Small intestine (tissue), 7 donors: Measurements from ENCODE around the gene INTS14. TPM values are rescaled to one million over a fixed set of nuclear protein-coding genes. Genes with fewer than 3 reads are reported as not detected.
"Not testable (repeated sequence)": the region's sequence is repeated elsewhere in the genome, so short reads cannot be mapped to it uniquely, and the experiment has no call there.

ENCODE experiments used
- DNase-seq, 2 donors: peaks; one replicate each; pipeline versions ENCODE4 v3.0.0 to v3.0.0-alpha.2; 2013
- FAIRE-seq: peaks from 2 replicates; lab custom pipeline; 2012; peaks lifted over from hg19 to GRCh38; lab: Jason Lieb, UNC
- H3K27ac ChIP-seq, 3 donors: one replicate each; pipeline ENCODE4 v1.5.1; 2013; ENCODE audit warnings: low read length in 2 of 3, mild to moderate bottlenecking in 2 of 3, control low read depth in 1 of 3, inconsistent platforms in 1 of 3, low read depth in 1 of 3, moderate library complexity in 1 of 3
- H3K27me3 ChIP-seq, 3 donors: one replicate each; pipeline ENCODE4 v1.6.1; 2013; ENCODE audit warnings: low read length in 3 of 3, inconsistent platforms in 1 of 3; ENCODE audit not compliant: control insufficient read depth in 3 of 3, insufficient read depth in 3 of 3
- H3K36me3 ChIP-seq, 3 donors: one replicate each; pipeline ENCODE4 v1.6.1; 2013; ENCODE audit warnings: low read length in 3 of 3, inconsistent platforms in 1 of 3, low read depth in 1 of 3, mild to moderate bottlenecking in 1 of 3, moderate library complexity in 1 of 3; ENCODE audit not compliant: control insufficient read depth in 3 of 3, insufficient read depth in 2 of 3
- H3K4me1 ChIP-seq, 3 donors: one replicate each; pipeline ENCODE4 v1.6.1; 2013; ENCODE audit warnings: low read length in 2 of 3, inconsistent platforms in 1 of 3, low read depth in 1 of 3, mild to moderate bottlenecking in 1 of 3, moderate library complexity in 1 of 3; ENCODE audit not compliant: control insufficient read depth in 3 of 3, insufficient read depth in 2 of 3
- H3K4me3 ChIP-seq, 3 donors: one replicate each; pipeline ENCODE4 v1.5.1; 2013; ENCODE audit warnings: low read length in 3 of 3, control low read depth in 1 of 3, inconsistent platforms in 1 of 3, low read depth in 1 of 3, mild to moderate bottlenecking in 1 of 3, moderate library complexity in 1 of 3
- H3K9me3 ChIP-seq, 2 donors: one replicate each; pipeline ENCODE4 v1.6.1; 2013; ENCODE audit warnings: low read depth in 1 of 2, low read length in 1 of 2; ENCODE audit not compliant: control insufficient read depth in 2 of 2, insufficient read depth in 1 of 2
- WGBS, 3 donors: extraction: QIAGEN DNeasy Blood & Tissue Kit; methylation state at CpG; one replicate each; pipeline ENCODE4 v1.1.7; 2013; 5-methylcytosine and 5-hydroxymethylcytosine counted together
- polyA plus RNA-seq, 4 donors: library from polyadenylated mRNA; stranded (reverse) in 3 of 4; unstranded in 1 of 4; fragments of 200-250 nt in 3 of 4; fragments of 120-200 nt in 1 of 4; gene quantifications; one replicate each; pipeline versions ENCODE4 v1.2.1 to v1.2.3, GENCODE V29; 2013
- donor health status: healthy with polysubstance abuse.
- donor health status: control.
- donor health status: control.
- donor health status: Bipolar disorder and iron deficiency.
- donor health status: healthy.

The INTS14 gene
- polyA plus RNA-seq, 4 donors: 18.4 to 45.3 (median 25.4) TPM

DNA sequence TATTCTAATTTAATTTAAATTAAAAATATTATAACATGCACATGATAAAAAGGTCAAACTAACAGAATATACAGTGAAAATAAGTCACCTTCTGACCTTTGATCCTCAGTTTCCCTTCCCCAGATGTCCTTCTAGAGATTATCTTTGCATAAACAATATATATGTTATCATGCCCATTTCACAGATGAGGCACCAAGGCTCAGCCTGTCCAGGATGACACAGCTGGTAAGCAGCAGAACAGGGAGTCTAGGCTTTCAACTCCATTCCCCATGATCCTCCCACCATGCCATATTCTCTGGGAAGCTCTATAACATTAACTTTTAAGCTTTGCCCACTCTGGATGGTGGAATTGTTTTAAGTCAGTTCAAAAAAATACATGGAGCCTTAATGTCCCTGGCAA lies 12.2 kb upstream of the INTS14 start:
- Histone ChIP-seq H3K4me3 (no peak overlapping the region), H3K36me3 (peaks cover 0 to 24% (median 4%) of the 10 kb centered on the region in 3 donors), H3K4me1 (no peaks in the 10 kb centered on the region), H3K27me3 (no peaks in the 10 kb centered on the region), H3K27ac (no peak overlapping the region), H3K9me3 (no peaks in the 10 kb centered on the region)
- DNase-seq: no peak
- FAIRE-seq: no peak

DNA sequence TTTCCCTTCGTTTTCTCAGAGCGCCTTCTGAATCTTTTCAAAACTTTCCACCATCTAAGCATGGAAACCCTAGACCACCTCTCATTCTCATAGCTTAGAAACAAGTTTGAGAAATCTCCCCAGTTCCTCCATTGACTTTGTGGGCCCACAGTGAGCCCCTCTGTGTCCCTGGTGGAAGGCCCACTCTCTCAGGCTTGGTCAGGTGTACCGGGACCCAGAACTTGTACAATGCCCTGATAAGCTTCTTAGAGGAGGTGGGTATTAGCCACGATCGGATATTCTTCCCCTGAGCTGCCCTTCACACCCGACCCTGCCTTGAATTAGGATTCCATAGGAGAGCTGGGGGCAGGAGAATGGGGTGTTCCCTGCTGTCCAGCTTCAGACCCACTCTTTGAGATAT lies 10.7 kb upstream of the INTS14 start, which contains the start of gene SLC24A1:
SLC24A1 (plus strand) TSS at position 301 of the 400 bp plus-strand sequence. CDS start 2,143 bp downstream, outside the sequence.
- no peak within 1 kb of the TSS for H3K27ac ChIP-seq
- H3K9me3 ChIP-seq: no peaks in the 10 kb centered on the region
- no peak for DNase-seq
- 86 to 91% (median 87%) methylated on average over 6 of the region's 6 CpGs for WGBS, 3 donors
- no peak for FAIRE-seq
- H3K4me3 ChIP-seq: no peak within 1 kb of the TSS
- no peaks in the 10 kb centered on the region for H3K4me1 ChIP-seq
- H3K27me3 ChIP-seq: no peaks in the 10 kb centered on the region
- peaks cover 0 to 24% (median 4%) of the 10 kb centered on the region in 3 donors for H3K36me3 ChIP-seq

DNA sequence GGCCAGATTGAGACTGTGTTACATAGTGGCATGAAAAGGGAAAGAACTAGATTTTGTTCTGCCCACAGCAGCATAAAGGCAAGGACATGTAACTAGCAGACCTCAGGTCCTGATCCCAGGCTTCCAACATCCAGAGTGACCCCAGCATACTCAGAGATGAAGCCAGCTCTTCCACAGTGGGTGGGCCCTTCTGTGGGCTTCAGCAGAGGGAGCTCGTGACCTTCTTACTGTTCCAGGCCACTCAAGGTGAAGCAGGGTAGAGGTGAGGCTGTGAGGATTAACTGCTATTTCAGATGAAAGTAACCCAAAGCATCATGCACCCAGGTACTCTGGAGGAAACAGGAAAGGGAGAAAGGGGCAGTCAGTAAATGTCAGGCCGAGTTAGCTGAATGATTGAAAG lies 9.9 kb upstream of the INTS14 start:
- H3K36me3 ChIP-seq: peaks cover 0 to 22% (median 4%) of the 10 kb centered on the region in 3 donors
- FAIRE-seq (no peak), DNase-seq (no peak)
- H3K9me3 ChIP-seq: no peaks in the 10 kb centered on the region
- 92 to 100% (median 98%) methylated on average over 2 of the region's 2 CpGs for WGBS, 3 donors
- no peaks in the 10 kb centered on the region for H3K4me1 ChIP-seq
- no peak overlapping the region for H3K27ac ChIP-seq
- H3K4me3 ChIP-seq: no peak overlapping the region
- H3K27me3 ChIP-seq: no peaks in the 10 kb centered on the region

DNA sequence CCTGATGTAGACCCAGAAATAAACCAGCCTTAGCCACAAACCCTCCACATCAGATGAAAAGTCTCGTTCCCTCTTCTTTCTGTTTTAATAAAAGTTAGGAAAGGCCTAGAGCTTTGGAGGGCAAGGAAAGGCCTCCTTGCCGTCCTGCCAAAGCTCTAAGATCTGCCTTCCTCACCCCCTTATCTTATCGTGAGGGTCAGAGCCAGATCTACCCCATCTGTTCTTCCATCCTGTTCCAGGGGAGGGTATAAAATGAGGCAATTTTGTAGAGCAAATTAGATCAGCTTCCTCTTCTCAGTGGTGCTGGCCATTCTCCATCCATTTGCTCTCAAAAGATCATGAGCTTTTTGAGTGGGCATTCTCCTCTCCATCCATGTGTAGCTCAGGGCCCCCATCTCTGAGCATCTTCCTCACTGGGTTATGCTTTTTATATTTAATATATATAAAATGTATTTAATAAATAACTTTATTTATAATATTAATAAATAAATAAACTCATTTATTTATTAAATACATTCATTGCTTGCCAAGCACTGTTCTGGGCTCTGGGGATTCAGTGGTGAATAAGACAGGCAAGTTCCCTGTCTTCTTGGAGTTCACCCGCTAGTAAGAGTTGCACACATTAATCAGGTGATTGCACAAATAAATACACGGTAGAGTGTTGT lies 8.8 kb upstream of the INTS14 start:
- DNase-seq (no peak), FAIRE-seq (no peak)
- no peaks in the 10 kb centered on the region for H3K27me3 ChIP-seq
- peaks cover 0 to 12% (median 4%) of the 10 kb centered on the region in 3 donors for H3K36me3 ChIP-seq
- H3K4me3 ChIP-seq: no peak overlapping the region
- H3K27ac ChIP-seq: no peak overlapping the region
- H3K4me1 ChIP-seq: no peaks in the 10 kb centered on the region
- no peaks in the 10 kb centered on the region for H3K9me3 ChIP-seq
- WGBS, 3 donors: 72 to 83% (median 80%) methylated on average over 5 of the region's 5 CpGs

DNA sequence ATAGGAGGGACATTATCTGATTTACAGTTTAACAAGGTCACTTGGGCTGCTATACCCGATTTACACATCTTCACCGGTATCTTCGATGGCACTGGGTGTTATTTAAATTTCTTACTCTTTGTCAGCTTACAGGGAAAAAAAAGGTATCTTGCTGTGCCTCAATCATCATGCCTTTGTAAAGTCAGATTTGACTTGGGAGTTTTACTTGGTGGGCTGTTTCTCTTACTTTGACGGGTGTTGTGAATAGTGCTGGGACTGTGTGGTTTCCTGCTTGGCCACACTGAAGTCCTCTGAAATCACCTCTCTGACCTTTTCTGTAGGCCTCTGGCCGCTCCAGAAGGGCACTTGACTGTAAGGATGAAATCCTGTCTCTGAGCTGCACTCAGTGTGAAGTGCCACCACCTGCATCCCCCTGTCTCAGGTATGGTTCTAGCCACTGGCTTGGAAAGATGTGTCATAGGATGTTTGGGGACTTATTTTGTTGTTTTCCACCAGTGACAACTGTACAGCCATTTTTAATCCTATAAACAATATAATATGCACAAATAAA lies 7.7 kb upstream of the INTS14 start:
- FAIRE-seq (no peak), DNase-seq (no peak)
- WGBS, 3 donors: 70 to 79% (median 72%) methylated on average over 5 of the region's 5 CpGs
- Histone ChIP-seq H3K27ac (no peak overlapping the region), H3K4me1 (no peaks in the 10 kb centered on the region), H3K4me3 (no peak overlapping the region), H3K27me3 (no peaks in the 10 kb centered on the region), H3K36me3 (peaks cover 0 to 7% (median 0%) of the 10 kb centered on the region in 3 donors), H3K9me3 (no peaks in the 10 kb centered on the region)

DNA sequence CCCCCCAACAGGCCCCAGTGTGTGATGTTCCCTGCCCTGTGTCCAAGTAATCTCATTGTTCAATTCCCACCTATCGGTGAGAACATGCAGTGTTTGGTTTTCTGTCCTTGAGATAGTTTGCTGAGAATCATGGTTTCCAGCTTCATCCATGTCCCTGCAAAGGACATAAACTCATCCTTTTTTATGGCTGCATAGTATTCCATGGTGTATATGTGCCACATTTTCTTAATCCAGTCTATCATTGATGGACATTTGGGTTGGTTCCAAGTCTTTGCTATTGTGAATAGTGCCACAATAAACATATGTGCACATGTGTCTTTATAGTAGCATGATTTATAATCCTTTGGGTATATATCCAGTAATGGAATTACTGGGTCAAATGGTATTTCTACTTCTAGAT lies 5.0 kb upstream of the INTS14 start:
- H3K9me3 ChIP-seq, H3K27ac ChIP-seq, DNase-seq, FAIRE-seq, H3K36me3 ChIP-seq, H3K4me3 ChIP-seq, H3K27me3 ChIP-seq: not testable (repeated sequence)
- WGBS, 3 donors: 97 to 100% (median 100%) methylated on average over 1 of the region's 1 CpG
- H3K4me1 ChIP-seq: peaks cover 0 to 11% (median 0%) of the 10 kb centered on the region in 3 donors

DNA sequence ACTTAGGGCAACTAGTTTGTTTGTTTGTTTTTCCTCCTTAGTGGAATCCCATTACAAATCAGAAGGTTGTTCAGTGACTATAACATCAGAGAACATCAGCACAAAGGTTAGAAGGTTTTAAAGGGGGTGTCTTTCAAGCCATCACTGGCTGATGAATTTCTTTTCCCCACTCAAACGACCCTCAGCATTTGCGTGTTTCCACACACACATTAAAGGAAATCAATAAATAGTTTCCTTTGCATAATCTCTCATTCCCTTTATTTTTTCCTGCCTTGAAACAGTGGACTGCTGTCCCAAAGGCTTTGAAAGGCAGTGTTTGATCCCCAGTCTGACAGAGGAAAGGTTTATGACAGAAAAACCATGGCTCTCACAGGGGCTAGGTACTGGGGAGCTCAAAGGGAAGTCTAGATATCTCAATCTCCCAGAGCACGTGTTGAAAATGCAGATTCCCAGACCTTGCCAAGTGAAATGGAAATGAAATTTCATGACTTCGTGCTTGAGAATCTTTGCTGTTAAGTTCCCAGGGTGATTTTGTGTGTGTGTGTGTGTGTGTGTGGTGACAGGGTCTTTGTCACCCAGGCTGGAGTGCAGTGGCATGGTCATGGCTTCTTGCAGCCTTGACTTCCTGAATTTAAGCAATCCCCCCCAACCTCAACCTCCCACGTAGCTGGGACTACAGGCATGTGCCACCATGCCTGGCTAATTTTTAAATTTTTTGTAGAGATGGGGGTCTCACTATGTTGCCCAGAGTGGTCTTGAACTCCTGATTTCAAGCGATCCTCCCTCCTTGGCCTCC lies 2.2 kb upstream of the INTS14 start:
- H3K36me3 ChIP-seq: peaks cover 0 to 2% (median 0%) of the 10 kb centered on the region in 3 donors
- DNase-seq: no peak
- WGBS, 3 donors: 76 to 81% (median 76%) methylated on average over 6 of the region's 6 CpGs
- H3K27me3 ChIP-seq: no peaks in the 10 kb centered on the region
- H3K27ac ChIP-seq: no peak overlapping the region
- no peak overlapping the region for H3K4me3 ChIP-seq
- H3K4me1 ChIP-seq: peaks cover 0 to 16% (median 2%) of the 10 kb centered on the region in 3 donors
- no peak for FAIRE-seq
- H3K9me3 ChIP-seq: no peaks in the 10 kb centered on the region

DNA sequence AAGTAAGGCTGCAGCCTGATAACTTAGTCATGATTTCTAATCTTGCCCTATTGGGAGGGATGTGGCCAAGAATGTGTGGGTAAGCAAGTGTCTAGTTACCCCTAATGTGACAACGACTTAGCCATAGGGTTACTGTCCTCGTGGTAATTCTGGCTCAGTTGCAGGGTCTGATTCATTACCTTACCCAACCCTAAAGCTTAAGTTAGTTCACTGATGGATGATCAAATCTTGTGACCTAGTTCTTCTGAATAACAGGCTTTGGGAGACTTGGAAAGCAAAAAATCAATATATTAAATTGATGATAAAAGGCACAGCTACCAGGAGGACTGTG lies 1.6 kb upstream of the INTS14 start:
- Histone ChIP-seq H3K4me1 (peaks cover 0 to 16% (median 2%) of the 10 kb centered on the region in 3 donors), H3K36me3 (peaks cover 0 to 2% (median 0%) of the 10 kb centered on the region in 3 donors), H3K4me3 (no peak overlapping the region), H3K27me3 (no peaks in the 10 kb centered on the region), H3K9me3 (no peaks in the 10 kb centered on the region), H3K27ac (no peak overlapping the region)
- FAIRE-seq: no peak
- 52 to 64% (median 61%) methylated on average over 2 of the region's 2 CpGs for WGBS, 3 donors
- DNase-seq: no peak
